Keratinocyte (primary cell): ENCODE results near the gene KRT34.

ENCODE experiments used
- EZH2 ChIP-seq: IDR thresholded peaks from one replicate; pipeline ENCODE4 v1.6.1; 2012; ENCODE audit warnings: inconsistent platforms, mild to moderate bottlenecking, low read length, moderate library complexity
- TF ChIP-seq, protein P1 (sequence below), 3 experiments: IDR thresholded peaks in 1 of 3; conservative IDR thresholded peaks in 1 of 3; optimal IDR thresholded peaks in 1 of 3; 2 replicates in 2 of 3; 3 replicates in 1 of 3; pipeline versions ENCODE3 to v1.5.1; 2011; ENCODE audit warnings: low read length in 3 of 3, mild to moderate bottlenecking in 3 of 3, moderate library complexity in 2 of 3, control low read depth in 1 of 3, inconsistent platforms in 1 of 3; ENCODE audit not compliant: insufficient read depth in 2 of 3; ENCODE audit errors: extremely low read depth in 1 of 3

DNA sequence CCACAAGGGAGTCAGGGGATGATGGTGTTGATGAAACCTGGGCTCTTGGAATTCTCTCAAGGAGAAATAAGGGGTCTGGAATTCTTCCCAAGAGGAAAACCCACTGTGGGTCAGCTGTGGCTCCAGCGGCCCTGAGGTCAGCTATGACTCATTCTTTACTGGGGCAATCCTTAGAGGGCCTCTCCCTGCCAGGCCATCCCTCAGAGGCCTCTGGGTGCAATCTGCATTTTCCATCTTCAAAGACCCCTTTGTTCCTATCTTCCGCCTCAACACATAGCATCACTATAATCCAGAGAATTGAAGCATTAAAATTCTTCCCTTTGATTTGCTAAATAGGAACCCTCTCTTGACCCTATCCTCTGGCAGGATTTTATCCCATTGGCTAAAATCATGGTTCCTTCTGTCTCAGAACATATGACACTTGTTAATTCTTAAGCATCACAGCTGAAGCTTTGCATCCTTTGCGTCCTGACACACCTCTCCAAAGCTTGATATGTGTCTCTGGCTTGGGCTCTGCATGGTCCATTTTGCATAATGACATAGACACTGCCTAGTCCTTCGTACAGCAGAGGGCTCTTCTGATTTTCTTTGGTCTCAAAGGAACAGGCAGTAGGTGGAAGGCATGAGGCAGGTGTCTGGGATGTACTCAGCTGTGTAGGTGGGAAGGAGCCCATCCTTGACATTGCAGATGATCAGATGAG, 46.6 kb upstream of the KRT34 start:
- TF ChIP-seq, protein P1, sequence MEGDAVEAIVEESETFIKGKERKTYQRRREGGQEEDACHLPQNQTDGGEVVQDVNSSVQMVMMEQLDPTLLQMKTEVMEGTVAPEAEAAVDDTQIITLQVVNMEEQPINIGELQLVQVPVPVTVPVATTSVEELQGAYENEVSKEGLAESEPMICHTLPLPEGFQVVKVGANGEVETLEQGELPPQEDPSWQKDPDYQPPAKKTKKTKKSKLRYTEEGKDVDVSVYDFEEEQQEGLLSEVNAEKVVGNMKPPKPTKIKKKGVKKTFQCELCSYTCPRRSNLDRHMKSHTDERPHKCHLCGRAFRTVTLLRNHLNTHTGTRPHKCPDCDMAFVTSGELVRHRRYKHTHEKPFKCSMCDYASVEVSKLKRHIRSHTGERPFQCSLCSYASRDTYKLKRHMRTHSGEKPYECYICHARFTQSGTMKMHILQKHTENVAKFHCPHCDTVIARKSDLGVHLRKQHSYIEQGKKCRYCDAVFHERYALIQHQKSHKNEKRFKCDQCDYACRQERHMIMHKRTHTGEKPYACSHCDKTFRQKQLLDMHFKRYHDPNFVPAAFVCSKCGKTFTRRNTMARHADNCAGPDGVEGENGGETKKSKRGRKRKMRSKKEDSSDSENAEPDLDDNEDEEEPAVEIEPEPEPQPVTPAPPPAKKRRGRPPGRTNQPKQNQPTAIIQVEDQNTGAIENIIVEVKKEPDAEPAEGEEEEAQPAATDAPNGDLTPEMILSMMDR (optimal IDR thresholded peaks at IDR 0.05 in 1 of 3, IDR thresholded peaks at IDR 0.05 in 1 of 3, conservative IDR thresholded peaks at IDR 0.05 in 1 of 3; ENCODE audit: extremely low read depth in 1 of 3, insufficient read depth in 2 of 3, low read length in 3 of 3), result no peak
- no peak for TF ChIP-seq EZH2
